HG03432 (cell line): ENCODE data around the gene FRAS1.
A peak's percentile ranks its signal among the peaks of the same experiment; 100 is the strongest.
"Not testable (repeated sequence)": the region's sequence is repeated elsewhere in the genome, so short reads cannot be mapped to it uniquely, and the experiment has no call there.

Source experiments
- ATAC-seq: cut with Tn5 transposase; IDR thresholded peaks from one replicate; pipeline ENCODE4 v1.9.1; 2021; ENCODE audit warnings: mild to moderate bottlenecking, moderate library complexity; ENCODE audit not compliant: unreplicated experiment

Gene FRAS1

DNA sequence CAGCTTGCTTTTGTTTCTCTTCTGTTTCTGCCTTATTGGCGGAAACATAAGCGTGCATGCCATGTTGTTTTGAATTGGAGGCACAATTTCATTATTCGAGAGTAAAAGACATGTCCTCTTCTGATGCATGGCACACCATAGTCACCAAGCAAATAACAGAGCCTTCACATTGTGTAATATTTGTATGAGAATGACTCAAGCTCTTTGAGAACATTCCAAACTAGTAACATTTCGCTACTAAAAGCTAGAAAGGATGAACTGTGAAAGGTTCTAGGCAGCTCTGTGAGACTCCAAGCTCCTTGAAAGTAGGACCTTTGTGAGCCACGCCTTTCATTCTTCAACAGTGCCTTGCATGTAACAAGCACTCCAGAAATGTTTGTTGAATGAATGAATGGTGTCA, 485.2 kb downstream of the FRAS1 start:
- no peak for ATAC-seq

DNA sequence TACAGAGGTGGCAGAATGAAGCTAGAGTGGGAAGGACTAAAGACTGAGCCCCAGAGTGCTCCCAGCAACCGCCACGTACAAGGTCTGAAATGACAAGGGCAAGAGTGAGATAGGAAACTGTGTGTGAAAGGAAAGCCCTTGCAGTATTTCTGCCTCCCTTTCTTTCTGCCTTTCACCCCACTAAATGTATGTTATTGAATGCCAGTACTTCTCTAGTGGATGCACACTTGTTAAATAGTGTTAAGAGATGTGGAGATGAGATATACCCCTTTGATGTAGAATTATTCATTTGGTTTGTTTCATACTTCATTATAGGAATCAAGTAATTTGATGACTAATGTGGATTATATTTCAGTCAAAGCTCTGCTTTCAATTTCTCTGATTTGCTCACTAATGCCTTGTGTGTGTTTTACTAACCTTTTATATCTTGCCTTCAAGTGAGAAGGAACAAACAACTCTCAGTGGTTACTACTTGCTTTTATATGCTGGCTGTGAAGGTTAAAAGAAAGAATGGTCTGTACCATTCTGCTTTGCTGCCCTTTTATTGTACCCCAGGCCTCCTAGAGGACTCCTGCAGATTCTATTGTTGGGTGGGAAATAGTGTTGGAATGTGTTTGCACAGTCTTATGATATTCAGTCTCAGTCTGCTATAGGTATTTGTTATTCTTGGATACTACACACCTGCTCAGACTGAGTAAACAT, 486.5 kb downstream of the FRAS1 start:
- ATAC-seq: no peak

DNA sequence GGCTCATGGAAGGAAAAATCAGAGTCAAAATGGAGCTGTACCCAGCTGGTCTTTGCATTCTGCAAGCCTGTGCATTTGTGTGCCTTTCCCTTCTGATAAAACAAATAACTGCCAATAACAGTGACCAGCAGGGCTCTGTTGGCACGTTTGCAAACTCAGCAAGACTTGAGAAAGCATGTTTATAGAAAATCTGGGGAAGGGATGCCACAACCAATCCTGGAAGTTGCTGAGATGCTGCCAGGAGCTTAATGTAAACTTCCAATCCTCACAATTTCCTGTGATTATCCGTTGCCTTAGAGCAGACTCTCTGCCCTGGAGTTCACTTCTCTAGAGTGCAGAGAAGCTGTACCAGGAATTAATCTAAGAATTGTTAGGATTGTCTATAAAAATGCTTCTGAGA, 487.6 kb downstream of the FRAS1 start:
- no peak for ATAC-seq

DNA sequence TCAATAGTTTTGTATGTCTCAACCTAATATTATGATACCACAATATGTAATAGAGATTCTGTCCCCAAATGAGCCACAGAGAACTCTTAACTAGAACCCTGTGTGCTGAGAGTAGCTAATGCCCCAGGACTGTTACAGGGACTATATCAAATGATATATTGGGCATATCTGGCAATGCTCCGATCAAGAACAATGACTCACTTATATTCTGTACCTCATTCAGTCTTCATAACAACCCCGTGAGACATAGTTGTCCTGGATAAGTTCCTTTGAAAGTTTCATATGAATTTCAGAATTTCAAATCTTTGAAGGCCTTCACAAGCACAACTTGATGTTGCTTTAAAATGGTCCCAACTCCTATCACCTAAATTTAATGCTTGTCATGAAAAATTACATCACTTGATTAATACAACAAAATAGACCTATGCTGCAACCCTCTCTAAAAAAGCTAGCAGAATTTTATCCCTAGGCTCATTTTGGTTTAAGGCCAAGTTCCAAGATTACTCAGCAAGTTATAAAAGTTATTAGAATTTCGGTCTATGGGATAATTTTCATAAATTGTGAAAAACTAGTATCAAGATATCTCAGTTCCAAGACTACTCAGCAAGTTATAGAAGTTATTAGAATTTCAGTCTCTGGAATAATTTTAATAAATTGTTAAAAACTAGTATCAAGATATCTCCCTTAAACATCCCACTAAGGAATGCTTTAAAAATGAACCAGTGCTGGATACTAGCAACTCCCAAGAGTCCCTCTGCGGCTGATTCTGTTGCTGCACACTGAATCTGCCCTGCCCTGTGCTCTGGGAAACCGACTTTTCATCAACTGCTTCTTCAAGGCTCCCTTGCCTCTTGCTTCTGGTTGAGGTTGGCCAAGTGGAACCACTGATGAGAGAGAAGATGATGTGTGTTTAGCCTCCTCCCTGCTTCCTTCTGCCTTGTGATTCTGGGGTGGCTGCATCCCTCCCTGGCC, 488.4 kb downstream of the FRAS1 start:
- no peak for ATAC-seq

DNA sequence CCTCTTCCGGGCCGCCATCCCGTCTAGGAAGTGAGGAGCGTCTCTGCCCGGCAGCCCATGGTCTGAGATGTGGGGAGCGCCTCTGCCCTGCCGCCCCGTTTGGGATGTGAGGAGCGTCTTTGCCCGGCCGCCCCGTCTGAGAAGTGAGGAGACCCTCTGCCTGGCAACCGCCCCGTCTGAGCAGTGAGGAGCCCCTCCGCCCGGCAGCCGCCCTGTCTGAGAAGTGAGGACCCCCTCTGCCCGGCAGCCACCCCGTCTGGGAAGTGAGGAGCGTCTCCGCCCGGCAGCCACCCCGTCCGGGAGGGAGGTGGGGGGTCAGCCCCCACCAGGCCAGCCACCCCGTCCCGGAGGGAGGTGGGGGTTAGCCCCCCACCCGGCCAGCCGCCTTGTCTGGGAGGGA, 490.8 kb downstream of the FRAS1 start:
- not testable (repeated sequence) for ATAC-seq

DNA sequence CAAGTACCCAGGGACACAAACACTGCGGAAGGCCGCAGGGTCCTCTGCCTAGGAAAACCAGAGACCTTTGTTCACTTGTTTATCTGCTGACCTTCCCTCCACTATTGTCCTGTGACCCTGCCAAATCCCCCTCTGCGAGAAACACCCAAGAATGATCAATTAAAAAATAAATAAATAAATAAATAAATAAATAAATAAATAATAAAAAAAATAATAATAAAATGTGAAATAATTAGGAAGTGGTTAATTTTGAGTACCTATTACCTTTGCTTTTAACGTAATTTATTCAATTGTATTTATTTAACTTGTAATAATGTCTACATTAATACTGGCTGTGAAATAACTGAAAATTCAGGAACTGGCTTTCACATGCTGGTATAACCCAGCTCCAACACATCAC, 491.8 kb downstream of the FRAS1 start:
- ATAC-seq: not testable (repeated sequence)

DNA sequence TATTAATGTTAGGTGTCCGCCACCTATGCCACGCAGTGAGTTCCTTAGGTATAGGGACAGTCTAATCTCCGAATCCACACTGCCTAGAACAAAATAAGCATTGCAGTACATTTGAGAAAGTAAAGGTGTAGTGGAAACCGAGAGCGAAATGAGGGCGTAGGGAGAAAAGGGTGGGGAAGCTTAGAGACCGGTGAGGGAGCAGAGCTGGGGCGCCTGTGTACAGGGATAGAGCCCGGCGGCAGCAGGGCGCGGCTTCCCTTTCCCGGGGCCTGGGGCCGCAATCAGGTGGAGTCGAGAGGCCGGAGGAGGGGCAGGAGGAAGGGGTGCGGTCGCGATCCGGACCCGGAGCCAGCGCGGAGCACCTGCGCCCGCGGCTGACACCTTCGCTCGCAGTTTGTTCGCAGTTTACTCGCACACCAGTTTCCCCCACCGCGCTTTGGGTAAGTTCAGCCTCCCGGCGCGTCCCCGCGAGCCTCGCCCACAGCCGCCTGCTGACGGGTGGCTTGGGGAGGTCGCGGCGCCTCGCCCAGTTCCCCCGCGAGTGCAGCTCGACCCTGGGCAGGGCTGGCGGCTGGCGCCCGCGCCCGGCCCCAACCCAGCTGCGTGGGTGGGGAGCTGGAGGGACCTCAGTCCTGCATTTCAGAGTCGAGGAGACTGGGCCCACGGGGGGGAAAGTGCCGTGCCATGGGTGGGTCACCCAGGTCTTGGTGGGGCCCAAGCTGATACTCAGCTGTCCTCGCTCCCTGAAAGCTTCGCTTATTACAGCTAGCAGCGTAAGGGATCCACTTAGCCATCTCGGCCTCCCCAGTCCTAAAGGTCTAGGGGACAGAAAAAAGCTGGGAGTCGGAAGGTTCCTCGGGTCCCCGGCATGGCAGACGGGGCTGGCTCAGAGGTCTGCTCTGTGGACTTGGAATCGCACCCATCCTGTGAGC, 494.6 kb downstream of the FRAS1 start, which contains the start of gene ANXA3:
Gene ANXA3 (plus strand): TSS at position 351 of the 932 bp plus-strand sequence. CDS start 2,704 bp downstream, outside the sequence.
- ATAC-seq: peak; percentile 74

DNA sequence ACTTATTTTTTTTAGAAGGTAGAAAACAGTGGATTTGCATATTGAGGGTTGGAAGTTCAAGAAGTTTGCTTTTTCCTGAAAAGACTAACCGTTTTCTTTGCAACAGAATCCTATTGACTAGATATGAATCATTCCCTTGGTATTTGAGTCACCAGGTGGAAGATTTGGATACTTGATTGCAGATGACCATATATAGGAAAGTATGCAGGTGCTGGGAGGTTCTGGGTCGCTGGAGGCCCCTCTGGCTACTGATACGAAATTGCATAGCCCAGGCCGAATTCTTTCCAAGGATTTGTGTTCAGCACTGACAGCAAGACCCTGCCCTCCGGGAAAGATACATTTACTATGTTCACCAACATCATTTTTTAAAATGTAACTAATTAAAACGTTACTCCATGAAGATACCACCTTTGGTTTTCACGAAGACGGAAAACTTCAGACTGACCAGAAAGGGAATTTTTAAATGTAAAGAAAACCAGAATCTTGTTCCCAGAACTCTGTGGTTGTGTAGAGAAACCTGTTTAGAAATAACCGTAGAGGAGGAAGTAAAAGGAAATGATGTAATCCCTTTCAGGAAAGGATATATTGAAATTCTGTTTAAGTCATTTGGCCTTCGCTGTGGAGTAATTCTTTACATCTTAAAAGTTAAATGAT, 495.4 kb downstream of the FRAS1 start:
- ATAC-seq: no peak

DNA sequence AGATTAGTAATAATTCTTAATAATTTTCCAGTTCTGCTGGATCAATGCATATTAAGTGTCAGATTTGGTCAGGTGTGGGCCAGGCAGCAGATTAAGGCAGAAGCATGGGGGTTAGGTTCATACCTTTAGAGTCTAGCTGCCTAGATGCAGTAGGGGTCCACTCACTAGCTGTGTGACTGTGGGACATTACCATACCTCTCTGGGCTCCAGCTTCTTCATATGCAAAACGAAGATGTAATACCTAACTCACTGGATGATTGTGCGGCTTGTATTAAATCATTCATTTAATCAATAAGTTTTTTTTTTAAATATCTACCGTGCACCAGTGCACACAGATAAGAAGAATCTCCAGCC, 495.9 kb downstream of the FRAS1 start:
- no peak for ATAC-seq

DNA sequence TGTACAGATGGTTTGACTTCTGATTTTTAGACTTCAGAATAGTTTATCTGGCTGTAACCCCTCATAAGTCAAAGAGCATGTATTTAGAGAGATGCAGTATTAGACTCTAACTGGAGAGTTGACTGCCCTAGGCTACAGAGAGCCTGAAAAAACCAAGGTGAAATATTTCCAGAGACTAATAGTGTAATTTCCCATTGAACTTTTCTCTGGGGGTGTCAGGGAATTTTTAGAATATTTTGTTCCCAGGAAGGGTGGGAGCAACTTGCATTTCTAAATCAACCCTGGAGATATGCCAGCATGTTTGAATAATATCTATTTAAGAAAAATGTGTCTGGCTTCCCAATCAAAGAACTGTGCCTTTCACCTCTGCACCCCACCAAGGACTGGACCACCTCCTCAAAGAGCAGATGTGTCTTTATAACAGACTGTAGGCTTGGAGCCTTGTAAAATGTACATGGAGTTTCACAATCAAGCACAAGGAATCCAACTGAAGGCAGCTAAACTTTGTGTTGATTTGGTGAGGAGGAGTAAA, 496.5 kb downstream of the FRAS1 start:
- ATAC-seq: no peak

DNA sequence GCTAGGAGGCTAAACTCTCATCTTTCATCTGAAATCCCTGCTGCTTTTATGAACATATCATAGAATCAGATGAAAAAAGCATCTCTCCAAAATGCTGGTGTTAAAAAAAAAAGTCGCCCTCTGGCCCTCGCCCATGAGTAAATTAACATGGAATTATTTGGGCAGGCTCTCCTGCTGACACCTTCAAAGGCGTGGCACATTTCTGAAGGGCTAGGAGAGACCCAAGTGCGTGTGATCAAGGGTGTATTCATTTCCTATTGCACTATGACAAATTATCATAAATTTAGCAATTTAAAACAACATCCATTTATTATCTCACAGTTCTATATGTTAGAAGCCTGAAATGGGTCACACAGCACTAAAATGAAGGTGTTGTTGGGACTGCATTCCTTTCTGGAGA, 499.5 kb downstream of the FRAS1 start:
- no peak for ATAC-seq

DNA sequence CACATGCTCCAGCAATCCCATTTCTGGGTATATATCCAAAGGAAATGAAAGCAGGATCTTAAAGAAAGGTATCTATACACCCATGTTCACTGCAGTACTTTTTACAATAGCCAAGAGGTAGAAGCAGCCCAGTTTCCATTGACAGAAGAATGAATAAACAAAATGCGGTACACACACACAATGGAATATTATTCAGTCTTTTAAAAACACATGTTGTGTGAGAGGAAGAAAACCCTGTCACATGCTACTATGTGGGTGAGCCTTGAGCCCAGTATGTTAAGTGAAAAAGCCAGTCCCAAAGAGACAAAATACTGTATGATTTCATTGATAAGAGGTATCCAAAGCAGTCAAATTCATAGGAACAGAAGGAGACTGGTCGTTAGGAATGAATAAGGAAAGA, 500.7 kb downstream of the FRAS1 start:
- no peak for ATAC-seq

DNA sequence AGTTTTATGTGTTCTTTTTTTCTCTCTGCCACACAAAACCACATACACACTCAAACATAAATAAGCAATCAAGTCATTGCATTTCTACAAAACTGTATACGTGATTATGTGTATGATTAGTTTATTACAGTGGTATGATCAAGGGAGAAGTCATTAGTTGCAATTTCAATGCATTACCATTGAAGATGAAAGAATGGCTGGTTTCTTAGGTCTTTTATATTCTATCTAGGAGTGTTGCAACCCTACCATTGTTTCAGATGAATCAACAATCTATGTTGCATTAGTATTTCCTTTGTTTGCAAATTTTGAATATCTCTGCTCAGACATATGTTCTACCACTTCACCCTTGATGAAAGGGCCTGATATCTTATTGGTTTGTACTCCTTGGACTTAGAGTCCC, 501.3 kb downstream of the FRAS1 start:
- no peak for ATAC-seq

DNA sequence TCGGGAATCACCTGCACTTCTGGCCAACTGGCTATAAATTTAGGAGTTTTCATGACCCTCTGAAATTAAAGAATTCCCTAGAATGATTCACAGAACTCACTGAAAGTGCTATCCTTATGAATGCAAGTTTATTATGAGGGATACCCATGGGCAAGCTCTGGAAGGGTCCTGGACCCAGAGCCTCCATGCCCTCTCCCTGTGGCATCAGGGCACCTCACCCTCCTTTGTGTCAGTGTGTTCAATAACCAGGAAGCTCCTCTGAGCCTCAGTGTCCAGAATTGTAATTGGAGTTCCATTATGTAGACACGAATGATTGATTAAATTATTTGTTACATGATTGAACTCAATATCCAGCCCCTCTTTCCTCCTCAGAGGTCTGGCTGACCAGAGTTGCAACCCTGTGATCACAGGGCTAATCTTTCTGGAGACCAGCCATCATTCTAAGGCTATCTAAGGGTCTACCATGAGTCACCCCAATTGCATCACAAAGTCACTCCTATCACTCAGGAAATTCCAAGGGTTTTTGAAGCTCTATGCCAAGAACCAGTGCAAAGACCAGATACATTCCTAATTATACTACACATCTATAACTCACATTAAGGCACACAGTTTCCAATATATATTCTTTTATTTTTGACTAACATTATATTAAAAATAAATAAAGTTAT, 503.3 kb downstream of the FRAS1 start:
- ATAC-seq: no peak

DNA sequence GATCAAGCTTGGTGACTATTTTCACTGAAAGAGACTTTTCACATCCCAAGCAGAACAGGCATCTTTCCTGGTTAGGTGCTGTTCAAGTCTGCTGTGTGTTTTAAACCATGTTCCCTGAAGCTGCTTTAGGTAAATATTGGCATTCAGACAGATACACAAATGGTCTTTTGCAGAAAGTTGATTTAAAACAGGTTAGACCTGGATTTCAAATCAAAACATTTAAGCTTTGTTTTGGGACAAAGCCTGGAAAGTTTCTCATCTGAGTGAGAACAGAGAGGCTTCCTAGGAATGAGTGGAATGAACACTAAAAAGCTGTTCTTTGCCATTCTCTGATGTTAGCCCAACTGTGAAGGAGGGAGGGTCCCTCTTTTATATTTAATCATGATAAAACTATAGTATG, 504.6 kb downstream of the FRAS1 start:
- ATAC-seq: no peak

DNA sequence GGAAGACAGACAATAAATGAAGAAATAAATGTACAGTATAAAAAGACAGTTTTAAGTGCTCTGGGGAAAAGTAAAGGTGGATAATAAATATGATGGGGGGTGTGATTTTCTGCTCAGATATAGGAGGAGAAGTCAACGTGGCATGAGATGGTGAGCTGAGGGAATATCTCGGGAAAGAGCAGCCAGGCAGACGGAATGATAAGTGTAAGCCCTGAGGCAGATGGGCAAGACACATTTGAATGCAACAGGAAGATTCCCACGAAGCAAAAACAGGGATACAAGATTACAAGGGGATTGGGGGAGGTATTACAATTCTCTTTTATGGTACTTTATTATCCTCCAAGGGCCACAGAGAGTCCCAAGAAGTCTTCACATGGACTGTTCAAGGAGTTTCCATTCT, 505.6 kb downstream of the FRAS1 start:
- no peak for ATAC-seq

DNA sequence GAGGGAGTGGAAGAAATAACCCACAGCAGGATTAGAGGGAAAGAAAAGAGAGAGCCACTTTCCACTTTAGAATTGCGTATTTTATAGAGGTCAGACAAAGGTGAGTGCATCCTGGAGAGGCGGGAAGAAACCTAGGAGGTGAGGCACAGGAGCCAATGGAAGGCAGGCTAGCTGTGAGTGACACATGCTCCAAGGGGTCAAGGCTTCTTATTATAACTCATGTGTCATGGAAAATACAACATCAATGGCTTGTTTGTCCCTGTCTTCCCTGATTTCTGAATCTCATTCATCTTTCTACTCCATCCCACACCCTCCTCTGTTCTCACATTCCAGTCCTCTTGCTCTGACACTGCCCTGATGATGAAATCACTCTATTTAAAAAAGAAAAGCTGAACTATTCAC, 508.8 kb downstream of the FRAS1 start:
- no peak for ATAC-seq

DNA sequence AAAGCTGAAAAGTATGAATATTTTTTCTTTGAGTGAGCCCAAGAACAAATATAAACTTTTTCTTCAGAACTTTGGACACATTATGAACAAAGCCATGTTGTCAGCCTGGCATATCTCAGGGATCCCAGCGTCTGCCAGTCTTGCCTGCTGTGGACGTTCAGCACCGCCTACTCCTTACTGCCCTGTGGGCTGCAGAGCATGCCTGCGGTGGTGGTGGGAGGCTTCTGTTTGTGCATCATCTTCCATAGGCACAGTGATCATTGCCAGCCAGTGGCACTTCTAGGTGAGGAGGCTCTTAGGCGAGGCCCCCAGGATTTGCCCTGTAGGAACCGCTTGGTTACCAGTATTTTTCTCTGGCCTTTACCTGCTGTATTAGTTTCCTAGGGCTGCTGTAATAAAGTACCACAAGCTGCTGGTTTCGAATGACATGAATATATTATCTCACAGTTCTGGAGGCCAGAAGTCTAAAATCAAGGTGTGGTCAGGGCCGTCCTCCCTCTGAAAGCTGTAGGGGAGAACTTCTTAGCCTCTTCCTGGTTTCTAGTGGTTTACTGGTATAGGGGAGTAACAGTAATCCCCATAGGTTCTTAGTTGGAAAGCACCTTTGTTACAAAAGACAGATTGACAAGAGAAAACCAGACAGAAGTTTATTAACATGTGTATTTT, 509.8 kb downstream of the FRAS1 start:
- ATAC-seq: peak; percentile 82

DNA sequence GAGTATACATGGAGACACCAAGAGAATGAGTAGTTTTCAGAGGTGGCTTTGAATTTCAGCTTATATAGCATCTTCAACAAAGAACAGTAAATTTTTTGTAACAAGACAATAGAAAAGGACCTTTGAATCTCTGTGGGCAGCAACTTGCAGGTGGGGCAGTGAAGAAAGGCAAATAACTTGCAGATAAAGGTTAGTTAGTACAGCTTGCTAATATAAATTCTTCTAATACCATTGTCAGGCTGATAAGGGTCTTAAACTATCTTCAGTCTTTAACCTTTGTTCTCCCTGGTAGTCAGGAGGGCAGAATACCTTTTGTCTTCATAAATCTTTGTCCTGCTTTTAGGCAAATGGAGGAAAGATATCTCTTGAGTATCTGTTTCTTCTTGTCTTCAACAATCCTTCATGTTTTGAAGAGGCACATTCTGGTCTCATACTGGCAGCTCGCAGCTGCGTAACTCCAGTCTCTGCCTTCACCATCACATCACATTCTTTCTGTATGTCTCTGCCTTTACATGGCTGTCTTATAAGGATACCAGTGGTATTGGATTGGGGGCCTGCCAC, 510.5 kb downstream of the FRAS1 start:
- ATAC-seq: no peak
